ENCODE measurements around the gene SCGB2A2.

The SCGB2A2 gene

DNA sequence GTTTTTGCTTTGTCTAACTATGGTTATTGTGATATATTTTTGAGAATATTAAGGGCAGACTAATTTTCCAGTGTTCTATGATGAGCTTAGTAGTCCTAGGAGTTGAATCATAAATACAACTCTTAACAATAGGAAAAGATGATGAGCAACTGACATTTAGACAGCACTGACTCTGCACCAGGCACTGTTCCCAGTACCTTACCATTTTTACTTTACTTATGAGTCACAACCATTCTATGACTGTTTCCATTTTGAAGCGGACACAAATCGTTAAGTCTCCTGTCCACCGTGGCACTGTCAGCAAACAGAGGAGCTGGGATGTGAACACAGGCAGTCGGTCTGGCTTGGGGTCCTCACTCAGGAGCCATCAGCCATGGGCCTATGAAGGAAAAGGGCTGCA, 3.4 kb upstream of the SCGB2A2 start:
- no peak overlapping the region for H3K4me2 ChIP-seq (ENCODE audit: low read length)
- no peak overlapping the region for H2AFZ ChIP-seq
- H3K27me3 ChIP-seq (ENCODE audit: control insufficient read depth, insufficient read depth, low read length): no peaks in the 10 kb centered on the region
- H3K27ac ChIP-seq: no peak overlapping the region
- no peaks in the 10 kb centered on the region for H3K79me2 ChIP-seq
- H3K9me3 ChIP-seq (ENCODE audit: control insufficient read depth, low read length): no peaks in the 10 kb centered on the region
- no peaks in the 10 kb centered on the region for H3K4me1 ChIP-seq
- no peaks in the 10 kb centered on the region for H3K36me3 ChIP-seq (ENCODE audit: control insufficient read depth, insufficient read depth, low read length)
- no peak overlapping the region for H3K4me3 ChIP-seq (ENCODE audit: low read depth, low read length)
- no peak overlapping the region for H3K9ac ChIP-seq
- TF ChIP-seq, protein P1, sequence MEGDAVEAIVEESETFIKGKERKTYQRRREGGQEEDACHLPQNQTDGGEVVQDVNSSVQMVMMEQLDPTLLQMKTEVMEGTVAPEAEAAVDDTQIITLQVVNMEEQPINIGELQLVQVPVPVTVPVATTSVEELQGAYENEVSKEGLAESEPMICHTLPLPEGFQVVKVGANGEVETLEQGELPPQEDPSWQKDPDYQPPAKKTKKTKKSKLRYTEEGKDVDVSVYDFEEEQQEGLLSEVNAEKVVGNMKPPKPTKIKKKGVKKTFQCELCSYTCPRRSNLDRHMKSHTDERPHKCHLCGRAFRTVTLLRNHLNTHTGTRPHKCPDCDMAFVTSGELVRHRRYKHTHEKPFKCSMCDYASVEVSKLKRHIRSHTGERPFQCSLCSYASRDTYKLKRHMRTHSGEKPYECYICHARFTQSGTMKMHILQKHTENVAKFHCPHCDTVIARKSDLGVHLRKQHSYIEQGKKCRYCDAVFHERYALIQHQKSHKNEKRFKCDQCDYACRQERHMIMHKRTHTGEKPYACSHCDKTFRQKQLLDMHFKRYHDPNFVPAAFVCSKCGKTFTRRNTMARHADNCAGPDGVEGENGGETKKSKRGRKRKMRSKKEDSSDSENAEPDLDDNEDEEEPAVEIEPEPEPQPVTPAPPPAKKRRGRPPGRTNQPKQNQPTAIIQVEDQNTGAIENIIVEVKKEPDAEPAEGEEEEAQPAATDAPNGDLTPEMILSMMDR (IDR thresholded peaks at IDR 0.05): no peak

DNA sequence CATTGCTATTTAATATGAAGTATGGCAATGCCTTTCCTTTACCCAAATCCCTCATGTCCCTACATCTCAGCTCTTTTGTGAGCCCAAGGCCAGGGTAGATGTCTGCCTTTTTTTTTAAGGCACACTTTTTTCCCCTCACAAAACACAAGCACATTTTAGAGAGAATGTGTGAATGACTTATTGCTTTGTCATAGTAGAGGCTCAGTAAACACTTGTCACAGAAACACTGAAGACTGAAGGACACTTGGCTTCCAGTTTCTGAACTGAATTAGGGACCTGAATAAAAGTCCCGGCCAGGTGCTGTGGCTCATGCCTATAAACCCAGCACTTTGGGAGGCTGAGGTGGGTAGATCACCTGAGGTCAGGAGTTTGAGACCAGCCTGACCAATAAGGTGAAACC, 2.9 kb upstream of the SCGB2A2 start:
- Histone ChIP-seq H3K27me3 (ENCODE audit: control insufficient read depth, insufficient read depth, low read length) (no peaks in the 10 kb centered on the region), H3K9ac (no peak overlapping the region), H3K36me3 (ENCODE audit: control insufficient read depth, insufficient read depth, low read length) (no peaks in the 10 kb centered on the region), H3K79me2 (no peaks in the 10 kb centered on the region), H3K4me1 (no peaks in the 10 kb centered on the region), H3K9me3 (ENCODE audit: control insufficient read depth, low read length) (no peaks in the 10 kb centered on the region), H3K4me2 (ENCODE audit: low read length) (no peak overlapping the region), H3K27ac (no peak overlapping the region), H3K4me3 (ENCODE audit: low read depth, low read length) (no peak overlapping the region), H2AFZ (no peak overlapping the region)
- TF ChIP-seq, protein P1 (IDR thresholded peaks at IDR 0.05): no peak

DNA sequence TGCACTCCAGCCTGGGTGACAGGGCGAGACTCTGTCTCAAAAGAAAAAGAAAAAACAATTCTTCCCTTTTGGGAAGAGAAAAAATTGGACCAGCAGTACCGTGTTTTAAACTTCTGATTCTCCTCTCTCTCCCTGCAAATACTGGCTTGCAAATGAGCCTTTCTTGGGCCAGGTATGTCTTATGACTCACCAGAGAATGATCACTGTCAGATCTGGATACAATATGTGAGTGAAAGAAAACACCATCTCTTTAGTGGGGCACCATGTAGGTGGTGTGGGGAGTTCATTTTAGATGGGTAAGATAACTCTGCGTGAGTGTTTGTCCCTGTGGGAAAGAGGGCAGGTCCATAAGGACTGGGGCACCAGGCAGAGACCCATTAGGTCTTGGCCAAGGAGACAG, 2.4 kb upstream of the SCGB2A2 start:
- H2AFZ ChIP-seq: no peak overlapping the region
- TF ChIP-seq, protein P1 (IDR thresholded peaks at IDR 0.05): no peak
- H3K27me3 ChIP-seq (ENCODE audit: control insufficient read depth, insufficient read depth, low read length): no peaks in the 10 kb centered on the region
- no peak overlapping the region for H3K27ac ChIP-seq
- H3K36me3 ChIP-seq (ENCODE audit: control insufficient read depth, insufficient read depth, low read length): no peaks in the 10 kb centered on the region
- H3K4me1 ChIP-seq: no peaks in the 10 kb centered on the region
- H3K4me2 ChIP-seq (ENCODE audit: low read length): no peak overlapping the region
- no peaks in the 10 kb centered on the region for H3K9me3 ChIP-seq (ENCODE audit: control insufficient read depth, low read length)
- no peak overlapping the region for H3K9ac ChIP-seq
- no peak overlapping the region for H3K4me3 ChIP-seq (ENCODE audit: low read depth, low read length)
- H3K79me2 ChIP-seq: no peaks in the 10 kb centered on the region

DNA sequence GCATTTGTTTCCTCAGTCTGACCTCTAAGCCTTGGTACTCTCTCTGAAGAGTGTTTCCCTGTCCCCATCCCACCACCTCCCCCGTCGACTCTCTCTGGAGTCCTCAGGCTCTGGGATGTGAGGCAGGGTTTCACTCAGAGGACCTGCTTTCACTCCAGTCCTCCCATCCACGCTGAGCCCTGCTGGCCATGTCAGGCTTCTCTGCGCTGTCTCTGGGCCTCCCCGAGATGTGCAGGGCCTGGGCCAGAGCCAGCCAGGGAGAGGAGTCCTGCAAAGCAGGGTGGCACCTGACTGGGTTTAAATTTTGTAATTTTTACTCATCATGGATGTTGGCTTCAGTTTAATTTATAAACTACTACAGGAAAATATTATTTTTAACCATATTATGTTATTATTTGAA, 3.3 kb downstream of the SCGB2A2 start:
- Histone ChIP-seq H2AFZ (no peak overlapping the region), H3K36me3 (ENCODE audit: control insufficient read depth, insufficient read depth, low read length) (no peaks in the 10 kb centered on the region), H3K4me2 (ENCODE audit: low read length) (no peak overlapping the region), H3K9ac (no peak overlapping the region), H3K9me3 (ENCODE audit: control insufficient read depth, low read length) (no peaks in the 10 kb centered on the region), H3K27me3 (ENCODE audit: control insufficient read depth, insufficient read depth, low read length) (no peaks in the 10 kb centered on the region), H3K79me2 (no peaks in the 10 kb centered on the region), H3K4me1 (no peaks in the 10 kb centered on the region), H3K27ac (no peak overlapping the region), H3K4me3 (ENCODE audit: low read depth, low read length) (no peak overlapping the region)
- TF ChIP-seq, protein P1 (IDR thresholded peaks at IDR 0.05): no peak

DNA sequence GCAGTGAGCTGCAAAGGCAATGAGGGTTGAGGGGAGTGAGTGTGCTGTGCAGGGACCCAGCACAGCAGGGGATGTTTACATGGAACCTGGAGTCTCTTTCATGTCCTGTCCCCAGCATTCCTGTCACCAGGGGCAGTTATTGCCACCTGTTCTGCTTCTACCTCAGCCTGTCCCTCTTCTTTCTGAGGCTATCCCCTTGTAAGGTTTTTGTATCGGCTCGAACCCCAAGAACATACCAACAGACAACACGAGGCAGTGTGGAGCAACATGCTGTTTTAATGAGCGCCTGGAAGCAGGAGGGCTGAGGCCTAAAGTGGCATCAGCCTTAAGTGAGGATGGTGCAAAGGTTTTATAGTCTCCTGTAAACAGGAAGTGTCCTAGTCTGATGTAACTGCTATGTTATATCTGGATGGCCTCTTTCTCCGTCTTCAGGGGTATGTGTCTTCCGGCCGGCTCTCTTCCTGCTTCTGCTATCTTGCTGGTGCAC, 3.9 kb downstream of the SCGB2A2 start:
- no peak overlapping the region for H3K9ac ChIP-seq
- H3K36me3 ChIP-seq (ENCODE audit: control insufficient read depth, insufficient read depth, low read length): no peaks in the 10 kb centered on the region
- H3K9me3 ChIP-seq (ENCODE audit: control insufficient read depth, low read length): no peaks in the 10 kb centered on the region
- no peak overlapping the region for H3K4me2 ChIP-seq (ENCODE audit: low read length)
- TF ChIP-seq, protein P1 (IDR thresholded peaks at IDR 0.05): no peak
- H2AFZ ChIP-seq: no peak overlapping the region
- no peaks in the 10 kb centered on the region for H3K4me1 ChIP-seq
- H3K4me3 ChIP-seq (ENCODE audit: low read depth, low read length): no peak overlapping the region
- no peaks in the 10 kb centered on the region for H3K79me2 ChIP-seq
- no peak overlapping the region for H3K27ac ChIP-seq
- no peaks in the 10 kb centered on the region for H3K27me3 ChIP-seq (ENCODE audit: control insufficient read depth, insufficient read depth, low read length)

Measured in parathyroid adenoma (tissue), 2 donors.